Body of pancreas (tissue), 4 donors: ENCODE measurements around the gene GNA15.

Experiments
- POLR2A ChIP-seq, 3 donors: fragments of 450-650 bp; IDR thresholded peaks; one replicate each; pipeline ENCODE4 v1.6.1; 2016; ENCODE audit warnings: antibody characterized with exemption in 3 of 3, mild to moderate bottlenecking in 2 of 3
- TF ChIP-seq, protein P1 (sequence below), 7 experiments: fragments of 450-650 bp in 4 of 7; fragments of 200-600 bp in 3 of 7; sonication (generic) in 3 of 7; IDR thresholded peaks; one replicate each; pipeline ENCODE4 v1.5.1; 2016 to 2019; ENCODE audit warnings: antibody characterized with exemption in 7 of 7

GRCh38 chr19:3087769-3088168 is 48.1 kb upstream of the GNA15 start:
- TF ChIP-seq, protein P1, sequence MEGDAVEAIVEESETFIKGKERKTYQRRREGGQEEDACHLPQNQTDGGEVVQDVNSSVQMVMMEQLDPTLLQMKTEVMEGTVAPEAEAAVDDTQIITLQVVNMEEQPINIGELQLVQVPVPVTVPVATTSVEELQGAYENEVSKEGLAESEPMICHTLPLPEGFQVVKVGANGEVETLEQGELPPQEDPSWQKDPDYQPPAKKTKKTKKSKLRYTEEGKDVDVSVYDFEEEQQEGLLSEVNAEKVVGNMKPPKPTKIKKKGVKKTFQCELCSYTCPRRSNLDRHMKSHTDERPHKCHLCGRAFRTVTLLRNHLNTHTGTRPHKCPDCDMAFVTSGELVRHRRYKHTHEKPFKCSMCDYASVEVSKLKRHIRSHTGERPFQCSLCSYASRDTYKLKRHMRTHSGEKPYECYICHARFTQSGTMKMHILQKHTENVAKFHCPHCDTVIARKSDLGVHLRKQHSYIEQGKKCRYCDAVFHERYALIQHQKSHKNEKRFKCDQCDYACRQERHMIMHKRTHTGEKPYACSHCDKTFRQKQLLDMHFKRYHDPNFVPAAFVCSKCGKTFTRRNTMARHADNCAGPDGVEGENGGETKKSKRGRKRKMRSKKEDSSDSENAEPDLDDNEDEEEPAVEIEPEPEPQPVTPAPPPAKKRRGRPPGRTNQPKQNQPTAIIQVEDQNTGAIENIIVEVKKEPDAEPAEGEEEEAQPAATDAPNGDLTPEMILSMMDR (IDR thresholded peaks at IDR 0.05), result no peak
- no peak for TF ChIP-seq POLR2A (IDR thresholded peaks at IDR 0.05)
